SK-N-SH treated with all-trans-retinoic acid at 6 μM for 48 hours (cell line): ENCODE measurements around the gene TGIF2.
"Not testable (repeated sequence)": the region's sequence is repeated elsewhere in the genome, so short reads cannot be mapped to it uniquely, and the experiment has no call there.

Experiments
- ATAC-seq: fragments of 200-7000 bp; cut with Tn5 transposase; 3 replicates; pipeline ENCODE4 v1.9.1; 2020; ENCODE audit warnings: mild to moderate bottlenecking, moderate library complexity
- ARNTL ChIP-seq: fragments of 450-650 bp; formaldehyde crosslinking; IDR thresholded peaks from 2 replicates; pipeline ENCODE4 v1.5.0; 2020; ENCODE audit warnings: low read depth, mild to moderate bottlenecking, moderate library complexity, borderline replicate concordance
- CREB5 ChIP-seq: fragments of 250-450 bp; sonication (Bioruptor Pico); IDR thresholded peaks from 2 replicates; pipeline ENCODE4 v1.5.1; 2020; ENCODE audit warnings: low read depth, mild to moderate bottlenecking, moderate library complexity
- CSDC2 ChIP-seq: fragments of 250-450 bp; sonication (Bioruptor Pico); IDR thresholded peaks from 2 replicates; pipeline ENCODE4 v1.5.0; 2020; ENCODE audit warnings: mild to moderate bottlenecking, moderate library complexity
- ESRRG ChIP-seq: fragments of 250-450 bp; sonication (Bioruptor Pico); IDR thresholded peaks from 2 replicates; pipeline ENCODE4 v1.6.1; 2021; ENCODE audit warnings: mild to moderate bottlenecking
- GLIS3 ChIP-seq: fragments of 250-450 bp; sonication (Bioruptor Pico); IDR thresholded peaks from 2 replicates; pipeline ENCODE4 v1.5.0; 2020; ENCODE audit warnings: mild to moderate bottlenecking, moderate library complexity
- ISL1 ChIP-seq: fragments of 250-450 bp; sonication (Bioruptor Pico); IDR thresholded peaks from 2 replicates; pipeline ENCODE4 v2.1.2; 2022; ENCODE audit warnings: mild to moderate bottlenecking, moderate library complexity
- OSR1 ChIP-seq: fragments of 250-450 bp; sonication (Bioruptor Pico); IDR thresholded peaks from 2 replicates; pipeline ENCODE4 v1.8.0; 2022; ENCODE audit warnings: moderate library complexity, mild to moderate bottlenecking, inconsistent platforms
- PPARA ChIP-seq: fragments of 250-450 bp; sonication (Bioruptor Pico); IDR thresholded peaks from 2 replicates; pipeline ENCODE4 v1.5.0; 2020; ENCODE audit warnings: mild to moderate bottlenecking, borderline replicate concordance
- SNAI2 ChIP-seq: fragments of 250-450 bp; sonication (Bioruptor Pico); IDR thresholded peaks from 2 replicates; pipeline ENCODE4 v1.5.0; 2020; ENCODE audit warnings: mild to moderate bottlenecking, moderate library complexity
- TCF4 ChIP-seq: fragments of 250-450 bp; sonication (Bioruptor Pico); IDR thresholded peaks from 2 replicates; pipeline ENCODE4 v1.8.0; 2021; ENCODE audit warnings: mild to moderate bottlenecking, moderate library complexity, borderline replicate concordance
- TOX ChIP-seq: fragments of 250-450 bp; sonication (Bioruptor Pico); IDR thresholded peaks from 2 replicates; pipeline ENCODE4 v1.8.0; 2021; ENCODE audit warnings: mild to moderate bottlenecking, moderate library complexity, borderline replicate concordance
- TSHZ2 ChIP-seq: fragments of 250-450 bp; sonication (Bioruptor Pico); IDR thresholded peaks from 2 replicates; pipeline ENCODE4 v1.5.0; 2020; ENCODE audit warnings: mild to moderate bottlenecking, moderate library complexity
- ZFP3 ChIP-seq: fragments of 250-450 bp; sonication (Bioruptor Pico); IDR thresholded peaks from 2 replicates; pipeline ENCODE4 v1.5.0; 2020; ENCODE audit warnings: mild to moderate bottlenecking, moderate library complexity
- ZFP30 ChIP-seq: fragments of 450-650 bp; formaldehyde crosslinking; IDR thresholded peaks from 2 replicates; pipeline ENCODE4 v1.5.0; 2022; ENCODE audit warnings: mild to moderate bottlenecking, moderate library complexity
- ZNF565 ChIP-seq: fragments of 450-650 bp; formaldehyde crosslinking; conservative IDR thresholded peaks from 2 replicates; pipeline ENCODE4 v1.5.0; 2020; ENCODE audit warnings: low read depth, mild to moderate bottlenecking, moderate library complexity
- ZNF70 ChIP-seq: fragments of 450-650 bp; formaldehyde crosslinking; IDR thresholded peaks from 2 replicates; pipeline ENCODE4 v1.5.0; 2020; ENCODE audit warnings: mild to moderate bottlenecking, moderate library complexity
- ZNF8 ChIP-seq: fragments of 450-650 bp; formaldehyde crosslinking; IDR thresholded peaks from 2 replicates; pipeline ENCODE4 v1.5.0; 2020; ENCODE audit warnings: mild to moderate bottlenecking, moderate library complexity
- TF ChIP-seq, protein P1 (sequence below): fragments of 250-450 bp; sonication (Bioruptor Pico); IDR thresholded peaks from 2 replicates; pipeline ENCODE4 v1.5.1; 2021; ENCODE audit warnings: mild to moderate bottlenecking, moderate library complexity
- TF ChIP-seq, protein P2 (sequence below): fragments of 250-450 bp; sonication (Bioruptor Pico); IDR thresholded peaks from 2 replicates; pipeline ENCODE4 v1.8.0; 2020; ENCODE audit warnings: mild to moderate bottlenecking, moderate library complexity, borderline replicate concordance
- TF ChIP-seq, protein P3 (sequence below): fragments of 250-450 bp; sonication (Bioruptor Pico); IDR thresholded peaks from 2 replicates; pipeline ENCODE4 v1.8.0; 2021; ENCODE audit warnings: low read depth, mild to moderate bottlenecking, moderate library complexity, borderline replicate concordance

Gene TGIF2

GRCh38 chr20:36563374-36563773 is 10.0 kb upstream of the TGIF2 start:
- TF ChIP-seq ZFP3 (CRISPR knock-in tag) (no peak), TSHZ2 (CRISPR knock-in tag) (no peak), ZNF8 (CRISPR knock-in tag) (no peak), CSDC2 (no peak), SNAI2 (no peak), TCF4 (CRISPR knock-in tag) (no peak), ZFP30 (no peak), ZNF70 (CRISPR knock-in tag) (no peak), PPARA (CRISPR knock-in tag) (no peak)
- TF ChIP-seq, protein P1, sequence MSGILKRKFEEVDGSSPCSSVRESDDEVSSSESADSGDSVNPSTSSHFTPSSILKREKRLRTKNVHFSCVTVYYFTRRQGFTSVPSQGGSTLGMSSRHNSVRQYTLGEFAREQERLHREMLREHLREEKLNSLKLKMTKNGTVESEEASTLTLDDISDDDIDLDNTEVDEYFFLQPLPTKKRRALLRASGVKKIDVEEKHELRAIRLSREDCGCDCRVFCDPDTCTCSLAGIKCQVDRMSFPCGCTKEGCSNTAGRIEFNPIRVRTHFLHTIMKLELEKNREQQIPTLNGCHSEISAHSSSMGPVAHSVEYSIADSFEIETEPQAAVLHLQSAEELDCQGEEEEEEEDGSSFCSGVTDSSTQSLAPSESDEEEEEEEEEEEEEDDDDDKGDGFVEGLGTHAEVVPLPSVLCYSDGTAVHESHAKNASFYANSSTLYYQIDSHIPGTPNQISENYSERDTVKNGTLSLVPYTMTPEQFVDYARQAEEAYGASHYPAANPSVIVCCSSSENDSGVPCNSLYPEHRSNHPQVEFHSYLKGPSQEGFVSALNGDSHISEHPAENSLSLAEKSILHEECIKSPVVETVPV (CRISPR knock-in tag): no peak
- ATAC-seq: no peak

GRCh38 chr20:36564078-36564725 is 9.2 kb upstream of the TGIF2 start:
- not testable (repeated sequence) for ATAC-seq

DNA sequence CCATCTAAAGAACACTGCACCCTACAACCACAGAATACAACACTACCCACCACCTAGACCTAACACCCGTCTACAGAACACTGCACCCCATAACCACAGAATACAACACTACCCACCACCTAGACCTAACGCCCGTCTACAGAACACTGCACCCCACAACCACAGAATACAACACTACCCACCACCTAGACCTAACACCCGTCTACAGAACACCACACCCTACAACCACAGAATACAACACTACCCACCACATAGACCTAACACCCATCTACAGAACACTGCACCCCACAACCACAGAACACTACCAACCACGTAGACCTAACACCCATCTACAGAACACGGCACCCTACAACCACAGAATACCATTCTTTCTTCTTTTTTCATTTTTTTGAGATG is 8.7 kb upstream of the TGIF2 start:
- not testable (repeated sequence) for ATAC-seq

GRCh38 chr20:36565520-36565919 is 7.9 kb upstream of the TGIF2 start:
- TF ChIP-seq OSR1 (CRISPR knock-in tag) (no peak), ESRRG (no peak), TOX (CRISPR knock-in tag) (no peak), ZNF565 (CRISPR knock-in tag) (no peak), ZFP30 (no peak), ZFP3 (CRISPR knock-in tag) (no peak), ARNTL (CRISPR knock-in tag) (no peak), ISL1 (CRISPR knock-in tag) (no peak), CREB5 (no peak), PPARA (CRISPR knock-in tag) (no peak), SNAI2 (no peak), GLIS3 (CRISPR knock-in tag) (no peak), CSDC2 (no peak), TSHZ2 (CRISPR knock-in tag) (no peak)
- TF ChIP-seq, protein P2, sequence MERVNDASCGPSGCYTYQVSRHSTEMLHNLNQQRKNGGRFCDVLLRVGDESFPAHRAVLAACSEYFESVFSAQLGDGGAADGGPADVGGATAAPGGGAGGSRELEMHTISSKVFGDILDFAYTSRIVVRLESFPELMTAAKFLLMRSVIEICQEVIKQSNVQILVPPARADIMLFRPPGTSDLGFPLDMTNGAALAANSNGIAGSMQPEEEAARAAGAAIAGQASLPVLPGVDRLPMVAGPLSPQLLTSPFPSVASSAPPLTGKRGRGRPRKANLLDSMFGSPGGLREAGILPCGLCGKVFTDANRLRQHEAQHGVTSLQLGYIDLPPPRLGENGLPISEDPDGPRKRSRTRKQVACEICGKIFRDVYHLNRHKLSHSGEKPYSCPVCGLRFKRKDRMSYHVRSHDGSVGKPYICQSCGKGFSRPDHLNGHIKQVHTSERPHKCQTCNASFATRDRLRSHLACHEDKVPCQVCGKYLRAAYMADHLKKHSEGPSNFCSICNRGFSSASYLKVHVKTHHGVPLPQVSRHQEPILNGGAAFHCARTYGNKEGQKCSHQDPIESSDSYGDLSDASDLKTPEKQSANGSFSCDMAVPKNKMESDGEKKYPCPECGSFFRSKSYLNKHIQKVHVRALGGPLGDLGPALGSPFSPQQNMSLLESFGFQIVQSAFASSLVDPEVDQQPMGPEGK: no peak
- TF ChIP-seq, protein P3, sequence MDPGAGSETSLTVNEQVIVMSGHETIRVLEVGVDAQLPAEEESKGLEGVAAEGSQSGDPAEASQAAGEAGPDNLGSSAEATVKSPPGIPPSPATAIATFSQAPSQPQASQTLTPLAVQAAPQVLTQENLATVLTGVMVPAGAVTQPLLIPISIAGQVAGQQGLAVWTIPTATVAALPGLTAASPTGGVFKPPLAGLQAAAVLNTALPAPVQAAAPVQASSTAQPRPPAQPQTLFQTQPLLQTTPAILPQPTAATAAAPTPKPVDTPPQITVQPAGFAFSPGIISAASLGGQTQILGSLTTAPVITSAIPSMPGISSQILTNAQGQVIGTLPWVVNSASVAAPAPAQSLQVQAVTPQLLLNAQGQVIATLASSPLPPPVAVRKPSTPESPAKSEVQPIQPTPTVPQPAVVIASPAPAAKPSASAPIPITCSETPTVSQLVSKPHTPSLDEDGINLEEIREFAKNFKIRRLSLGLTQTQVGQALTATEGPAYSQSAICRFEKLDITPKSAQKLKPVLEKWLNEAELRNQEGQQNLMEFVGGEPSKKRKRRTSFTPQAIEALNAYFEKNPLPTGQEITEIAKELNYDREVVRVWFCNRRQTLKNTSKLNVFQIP (CRISPR knock-in tag): no peak
- no peak for ATAC-seq
